ENCODE data around the gene GJD3.

The GJD3 gene

DNA sequence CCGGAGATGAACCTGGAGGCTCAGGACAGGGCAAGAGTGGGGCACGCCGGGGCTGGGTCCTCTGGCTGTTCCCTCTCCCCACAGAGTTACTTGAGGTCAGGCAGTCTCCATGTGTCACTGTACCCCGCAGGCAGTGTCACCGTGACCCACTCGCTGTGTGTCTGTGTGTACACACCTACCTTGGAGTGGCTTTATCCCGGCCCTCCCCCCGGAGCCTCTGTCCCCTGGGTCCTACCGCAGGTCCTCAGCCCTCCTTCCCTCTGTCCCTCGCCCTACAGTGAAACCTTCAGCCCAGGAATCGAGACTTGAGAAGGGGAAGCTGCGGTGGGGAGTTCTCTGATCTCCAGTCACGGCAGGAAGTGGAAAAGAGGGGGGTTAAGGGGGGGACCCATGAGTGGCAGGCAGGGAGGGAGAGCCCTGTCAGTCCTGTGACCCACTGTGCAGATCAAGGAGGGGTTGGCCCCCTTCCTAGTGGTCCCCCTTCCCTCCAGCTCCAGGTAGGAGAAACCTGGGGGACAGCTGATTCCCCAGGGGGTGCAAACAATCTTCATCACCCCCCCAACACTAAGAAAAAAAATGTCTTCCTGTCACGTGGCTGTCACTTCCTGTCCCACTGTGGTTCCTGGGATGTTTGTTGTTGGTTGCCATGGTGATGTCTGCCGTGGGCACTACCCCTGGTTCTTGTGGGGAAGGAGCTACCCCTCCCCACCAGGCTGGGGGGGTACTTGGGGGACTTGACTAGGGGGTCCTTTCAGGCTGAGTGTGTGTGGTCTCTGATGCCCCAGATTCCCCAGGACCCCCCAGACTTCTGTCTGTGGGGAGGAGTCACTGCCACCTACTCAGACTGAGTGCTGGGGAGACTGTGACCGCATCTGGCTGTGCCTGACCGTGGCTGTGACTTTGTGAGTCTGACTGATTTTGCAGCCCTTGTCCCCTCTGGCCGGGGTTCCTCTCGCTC, 41.9 kb downstream of the GJD3 start:
- no peak for DNase-seq (ENCODE audit: low spot score)

DNA sequence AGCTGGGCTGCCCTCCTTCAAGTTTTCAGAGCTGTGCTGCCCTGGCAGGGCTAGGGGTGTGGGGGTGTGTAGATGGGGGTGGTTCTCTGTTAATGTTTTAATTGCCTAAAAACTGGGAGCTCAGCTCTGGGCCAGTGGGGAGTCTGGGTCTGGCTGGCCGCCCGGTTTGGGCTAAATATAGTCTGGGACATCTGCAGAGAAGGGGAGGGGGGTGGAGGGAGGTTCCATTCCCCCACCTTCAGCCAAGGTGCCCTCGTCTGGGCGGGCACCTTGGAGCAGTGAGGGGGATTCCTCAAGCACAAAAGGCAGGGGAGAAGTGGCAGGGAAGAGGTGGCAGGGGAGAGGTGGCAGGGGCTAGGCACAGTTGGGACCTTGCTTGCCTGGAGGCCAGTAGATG, 42.6 kb downstream of the GJD3 start:
- no peak for DNase-seq (ENCODE audit: low spot score)

DNA sequence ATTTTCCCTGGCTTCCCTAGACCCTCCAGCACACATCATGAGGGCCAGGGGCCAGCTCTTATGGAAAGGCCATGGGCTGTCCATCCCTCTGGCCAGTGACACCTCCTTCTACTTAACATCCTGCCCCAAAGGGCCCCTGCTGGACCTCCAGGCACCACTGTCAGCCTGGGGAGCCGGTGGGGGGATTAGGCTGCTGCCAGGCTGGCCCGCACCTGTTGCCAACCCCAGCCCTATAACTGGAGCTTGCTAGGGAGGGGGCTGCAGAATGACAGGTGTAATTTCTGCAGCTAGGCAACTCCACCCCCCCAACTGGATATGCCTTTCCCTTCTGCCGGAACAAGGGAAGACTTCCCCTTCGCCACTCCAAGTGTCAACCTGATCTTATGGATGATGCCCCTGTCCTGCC, 43.0 kb downstream of the GJD3 start:
- no peak for DNase-seq (ENCODE audit: low spot score)

DNA sequence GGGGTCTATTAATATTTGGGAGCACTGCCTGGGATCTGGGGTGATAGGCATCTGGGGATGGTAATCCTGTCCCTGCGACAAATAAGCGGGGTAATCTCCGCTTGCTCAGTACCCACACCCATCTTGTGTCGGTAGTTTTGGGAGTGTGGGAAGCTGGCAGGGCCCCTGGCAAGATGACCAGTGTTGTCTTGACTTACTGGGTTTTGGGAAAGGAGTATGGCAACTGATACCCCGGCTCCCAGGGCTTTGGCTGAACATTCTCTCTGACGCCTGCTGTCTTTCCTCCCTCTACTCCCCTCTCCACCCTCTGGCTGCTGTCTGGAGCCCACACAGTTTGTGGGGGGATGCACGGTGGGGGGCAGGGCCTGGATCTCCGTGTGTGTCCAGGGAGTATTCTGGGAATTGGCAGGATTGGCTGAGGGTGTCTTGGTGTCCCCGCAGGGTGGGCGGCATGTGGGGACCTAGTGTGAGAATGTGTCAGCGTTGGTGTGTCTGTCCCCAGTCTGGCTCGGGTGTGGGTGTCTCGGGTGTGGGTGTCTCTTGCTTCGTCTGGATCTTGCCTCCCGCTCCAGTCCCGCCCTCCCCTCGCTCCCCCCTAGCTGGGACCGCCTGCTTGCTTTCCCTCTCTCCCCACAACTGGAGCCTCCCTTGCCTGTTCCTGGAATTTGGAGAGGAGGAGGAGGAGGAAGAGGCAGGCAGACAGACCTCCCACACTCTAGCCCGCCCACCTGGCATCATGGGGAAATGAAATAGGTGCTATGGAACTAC, 43.6 kb downstream of the GJD3 start:
- no peak for DNase-seq (ENCODE audit: low spot score)

DNA sequence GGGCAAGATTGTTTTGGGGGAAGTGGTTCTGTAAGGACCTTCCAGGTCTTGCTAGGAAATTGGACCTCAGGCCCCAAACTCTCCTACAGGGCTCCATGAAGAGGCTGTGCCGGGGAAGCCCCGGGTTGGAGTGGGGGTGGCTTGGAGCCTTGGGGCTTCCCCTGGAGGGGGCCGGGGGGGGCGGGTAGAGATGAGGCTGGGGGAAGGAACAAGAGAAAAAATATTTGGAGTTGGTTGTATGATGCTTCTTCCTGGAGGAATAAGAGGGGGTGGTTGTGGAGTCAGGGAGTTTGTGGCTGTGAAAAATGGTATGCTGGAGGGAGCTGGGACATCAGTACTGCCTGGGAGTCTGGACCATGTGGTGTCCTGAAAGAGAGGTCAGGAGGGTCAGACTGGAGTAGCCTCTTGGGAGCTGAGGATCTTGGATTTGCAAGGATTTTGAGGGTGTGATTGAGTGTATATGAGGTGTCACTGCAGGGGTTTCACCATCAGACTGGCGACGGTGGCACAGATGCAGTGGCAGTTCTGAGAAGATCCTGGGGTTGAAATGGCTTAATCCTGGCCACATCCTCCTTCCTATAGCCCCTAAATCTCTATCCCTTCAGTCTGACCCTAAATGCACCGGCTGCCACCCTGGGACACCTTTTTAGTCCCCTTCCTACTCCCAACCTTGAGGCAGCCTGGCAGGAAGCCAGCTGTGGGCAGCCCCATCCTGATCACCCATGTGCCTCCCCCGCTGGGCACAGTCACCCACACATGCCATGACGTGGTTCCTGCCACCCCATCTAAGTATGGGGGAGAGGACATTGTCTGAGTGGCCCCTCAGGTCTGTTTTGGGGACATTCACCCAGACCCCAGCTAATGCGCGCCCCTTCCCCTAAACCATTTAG, 44.6 kb downstream of the GJD3 start:
- DNase-seq (ENCODE audit: low spot score): no peak

DNA sequence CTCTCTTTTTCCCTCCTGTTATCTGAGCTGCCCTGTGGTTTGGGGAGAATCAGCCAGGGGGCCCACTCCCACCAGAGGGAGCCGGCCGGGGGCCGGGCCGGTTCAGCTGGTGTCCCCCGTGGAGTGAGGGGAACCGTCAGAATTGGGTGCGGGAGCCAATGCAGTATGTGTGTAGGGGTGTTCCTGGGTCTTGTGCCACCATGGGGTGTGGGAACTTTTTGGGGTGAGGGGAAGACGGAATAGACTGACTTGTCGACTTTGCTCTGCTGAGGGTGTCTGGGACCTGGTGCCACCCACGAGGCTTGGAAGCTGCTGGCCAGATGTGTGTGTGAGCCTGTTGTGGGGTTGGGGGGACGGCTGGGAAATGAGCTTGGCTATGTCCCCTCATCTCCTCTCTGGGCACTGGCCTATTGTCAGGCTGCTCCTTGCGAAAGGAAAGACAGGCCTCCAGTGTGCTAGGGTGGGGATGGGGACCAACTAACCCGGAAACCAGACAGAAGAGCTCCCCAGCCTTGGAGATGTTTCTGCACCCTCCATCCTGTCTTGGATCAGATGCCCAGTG, 45.6 kb downstream of the GJD3 start:
- peak; percentile 10 for DNase-seq (ENCODE audit: low spot score)

DNA sequence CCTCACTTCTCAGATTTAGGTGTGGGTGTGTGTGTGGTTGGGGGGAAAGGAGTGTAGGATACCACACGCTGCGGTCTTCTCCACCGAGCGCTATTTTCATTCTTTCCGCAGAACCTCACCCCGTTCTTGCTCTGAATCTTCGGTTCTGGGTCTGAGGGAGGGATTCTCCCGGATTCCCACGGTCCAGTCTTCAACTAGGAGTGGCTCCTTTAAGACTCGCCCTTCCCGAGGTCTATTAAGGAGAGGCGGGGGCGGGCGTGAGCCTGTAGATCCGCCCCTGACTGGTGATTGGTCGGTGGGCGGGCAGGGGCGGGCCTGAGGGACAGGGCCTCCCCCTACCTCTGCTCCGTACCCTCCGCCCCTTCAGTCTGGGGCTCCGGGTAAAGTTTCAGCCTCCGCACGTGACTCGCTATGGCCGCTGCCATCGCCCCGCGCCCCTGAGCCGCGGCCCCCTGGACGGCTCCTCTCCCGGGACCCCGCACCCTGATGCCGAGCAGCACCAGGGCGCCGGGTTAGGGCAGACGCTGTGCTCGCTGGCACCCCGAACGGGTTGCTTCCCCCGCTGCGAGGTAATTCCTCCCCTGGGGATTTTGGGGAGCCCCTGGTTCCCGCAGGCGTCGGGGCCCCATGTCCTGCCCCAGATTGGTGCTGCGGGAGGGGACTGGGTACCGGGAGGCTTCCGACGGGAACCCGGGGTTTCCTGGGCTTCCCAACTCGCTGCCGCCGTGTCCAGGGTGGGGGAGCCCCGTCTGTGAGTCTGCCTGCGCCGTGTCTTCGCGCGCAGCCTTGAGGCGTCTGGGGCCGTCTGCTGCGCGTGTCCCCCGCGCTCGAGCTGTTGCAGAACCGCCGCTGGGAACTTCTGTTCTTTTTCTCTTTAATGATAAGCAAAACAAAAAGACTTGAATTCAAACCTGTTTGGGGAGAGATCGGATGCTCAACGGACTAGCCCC, 46.4 kb downstream of the GJD3 start:
- DNase-seq (ENCODE audit: low spot score): peak; percentile 99

DNA sequence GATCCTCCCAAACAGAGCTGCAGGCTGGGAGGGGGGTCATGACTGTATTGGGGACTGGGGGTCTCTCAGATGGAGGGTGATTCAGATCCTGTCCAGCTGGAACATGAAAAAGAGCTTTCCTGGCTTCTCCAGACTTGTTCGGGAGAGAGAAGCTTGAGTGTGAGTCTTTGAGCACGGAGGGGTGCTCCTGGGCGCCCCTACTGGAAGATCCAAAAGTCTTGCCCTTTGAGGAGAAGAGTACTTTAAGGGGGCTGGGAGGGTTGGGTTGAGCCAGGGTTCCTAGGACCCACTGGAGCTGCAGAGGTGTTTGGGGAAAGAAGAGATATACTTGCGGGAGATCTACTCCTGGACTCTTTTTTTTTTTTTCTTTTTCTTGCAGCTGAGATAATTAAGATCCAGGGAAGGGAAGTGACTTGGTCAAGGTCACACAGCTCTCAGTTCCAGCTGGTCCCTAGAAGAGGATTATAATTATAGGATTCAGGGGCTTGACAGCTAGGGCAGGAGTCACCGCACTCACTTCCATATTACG, 47.1 kb downstream of the GJD3 start:
- DNase-seq (ENCODE audit: low spot score): peak; percentile 81

DNA sequence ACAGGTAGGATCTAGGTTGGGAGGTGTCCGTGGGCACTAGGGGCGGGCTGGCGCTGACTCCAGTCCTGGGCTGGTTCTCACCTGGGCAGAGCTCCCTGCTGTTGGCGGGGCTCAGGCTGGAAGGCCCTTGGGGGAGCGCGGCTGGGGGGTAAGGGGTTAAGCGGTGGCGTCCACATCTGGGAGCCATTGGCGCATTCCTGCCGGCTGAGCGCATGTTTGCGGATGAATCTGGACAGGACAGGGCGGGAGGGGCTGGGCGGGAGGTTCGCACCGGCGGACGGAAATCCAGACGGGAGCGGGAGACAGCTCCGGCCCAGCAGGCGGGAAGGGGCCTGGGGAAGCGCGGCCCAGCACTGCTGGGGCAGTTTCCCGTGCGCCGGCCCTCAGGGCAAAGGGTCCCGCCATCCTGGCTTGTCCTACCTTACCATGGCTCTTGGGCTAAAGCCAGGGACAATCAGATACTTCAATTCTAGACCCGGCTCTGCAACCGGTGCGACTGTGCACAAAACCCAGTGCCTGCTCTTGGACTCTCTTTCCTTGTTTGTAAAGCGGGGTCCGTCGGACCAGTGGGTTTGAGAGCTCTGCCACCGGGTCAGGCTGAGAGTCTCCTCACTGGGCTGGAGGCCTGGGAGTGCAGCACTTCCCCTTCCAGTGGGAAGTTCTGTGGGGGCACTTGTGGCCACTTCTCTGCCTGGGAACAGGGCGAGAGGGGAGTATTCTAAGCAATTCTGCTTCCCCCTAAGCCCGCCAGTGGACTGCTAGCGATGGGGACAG, 47.8 kb downstream of the GJD3 start:
- DNase-seq (ENCODE audit: low spot score): peak; percentile 74

DNA sequence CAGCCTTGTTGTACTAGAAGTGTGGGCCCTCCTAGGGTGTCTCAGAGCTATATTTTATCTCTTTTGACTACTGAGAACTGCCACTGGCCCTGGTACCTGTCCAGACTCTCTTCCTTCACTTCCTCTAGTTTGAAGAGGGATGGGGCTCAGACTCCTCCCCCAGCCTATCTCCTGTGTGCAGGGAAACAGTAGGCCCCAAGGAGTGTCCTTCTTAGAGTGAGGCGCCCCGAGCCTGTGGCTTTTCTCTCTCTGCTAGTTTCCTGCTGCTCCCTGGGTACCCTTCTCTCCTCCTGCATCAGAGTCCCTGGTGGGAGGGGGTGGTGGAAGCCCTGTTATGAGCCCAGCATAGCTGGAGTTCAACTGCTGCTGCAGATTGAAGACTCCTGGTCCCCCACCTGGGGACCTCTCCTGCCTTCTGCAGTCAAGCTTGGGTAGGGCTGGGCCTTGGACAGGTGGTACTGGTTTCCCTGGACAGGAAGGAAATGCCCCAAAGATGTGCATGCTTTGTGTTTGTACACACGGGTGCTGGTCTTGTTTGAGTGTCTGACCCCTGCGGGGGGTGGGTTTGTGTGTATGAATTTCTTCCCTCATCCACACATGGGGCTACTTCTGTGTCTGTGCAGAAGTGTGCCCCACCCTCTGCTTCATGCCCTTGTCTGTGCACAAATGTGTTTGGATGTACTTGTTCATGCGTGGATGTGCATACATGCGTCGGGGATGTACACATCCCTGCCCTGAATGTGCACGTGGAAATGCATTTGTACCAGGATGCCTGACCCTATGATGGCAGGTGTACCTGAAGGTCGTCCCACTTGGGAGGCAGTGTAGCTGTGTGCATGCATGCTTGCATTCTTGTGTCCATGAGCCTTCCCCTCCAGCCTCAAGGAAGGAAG, 48.6 kb downstream of the GJD3 start:
- peak; percentile 11 for DNase-seq (ENCODE audit: low spot score)

DNA sequence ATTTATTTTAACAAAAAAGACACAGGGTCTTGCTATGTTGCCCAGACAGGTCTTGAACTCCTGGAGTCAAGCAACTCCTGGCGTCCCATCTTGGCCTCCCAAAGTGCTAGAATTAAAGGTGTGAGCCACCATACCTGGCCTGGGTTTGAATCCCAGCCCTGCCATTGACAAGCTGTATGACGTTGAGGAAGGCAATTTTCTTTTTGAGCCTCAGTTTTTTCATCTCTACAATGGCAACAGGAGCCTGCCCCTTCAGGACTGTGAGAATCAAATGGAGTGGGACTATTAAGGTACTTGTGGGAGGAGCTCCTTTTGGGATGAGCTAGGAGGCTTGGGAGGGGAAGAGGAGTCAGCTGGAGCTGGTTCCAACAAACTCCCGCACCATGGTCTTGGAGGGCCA, 49.3 kb downstream of the GJD3 start:
- DNase-seq (ENCODE audit: low spot score): no peak

DNA sequence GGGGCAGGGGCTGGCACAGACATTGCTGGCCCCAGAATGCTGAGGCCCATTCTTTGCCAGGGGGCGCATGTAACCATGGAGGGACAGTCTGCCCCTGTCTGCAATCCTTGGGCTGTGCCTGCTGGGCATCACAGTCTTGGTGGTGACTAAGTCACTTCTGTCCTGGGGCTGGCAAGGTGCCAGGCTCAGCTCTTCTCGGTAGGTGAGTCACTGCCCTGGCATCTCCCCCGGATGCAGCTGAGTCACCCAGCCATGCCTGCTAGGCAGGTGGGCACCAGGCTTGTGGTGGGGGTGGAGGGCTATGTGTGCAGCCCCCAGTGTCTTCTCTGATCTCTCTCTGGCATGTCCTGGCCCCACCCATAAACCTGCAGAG, 50.0 kb downstream of the GJD3 start:
- no peak for DNase-seq (ENCODE audit: low spot score)

DNA sequence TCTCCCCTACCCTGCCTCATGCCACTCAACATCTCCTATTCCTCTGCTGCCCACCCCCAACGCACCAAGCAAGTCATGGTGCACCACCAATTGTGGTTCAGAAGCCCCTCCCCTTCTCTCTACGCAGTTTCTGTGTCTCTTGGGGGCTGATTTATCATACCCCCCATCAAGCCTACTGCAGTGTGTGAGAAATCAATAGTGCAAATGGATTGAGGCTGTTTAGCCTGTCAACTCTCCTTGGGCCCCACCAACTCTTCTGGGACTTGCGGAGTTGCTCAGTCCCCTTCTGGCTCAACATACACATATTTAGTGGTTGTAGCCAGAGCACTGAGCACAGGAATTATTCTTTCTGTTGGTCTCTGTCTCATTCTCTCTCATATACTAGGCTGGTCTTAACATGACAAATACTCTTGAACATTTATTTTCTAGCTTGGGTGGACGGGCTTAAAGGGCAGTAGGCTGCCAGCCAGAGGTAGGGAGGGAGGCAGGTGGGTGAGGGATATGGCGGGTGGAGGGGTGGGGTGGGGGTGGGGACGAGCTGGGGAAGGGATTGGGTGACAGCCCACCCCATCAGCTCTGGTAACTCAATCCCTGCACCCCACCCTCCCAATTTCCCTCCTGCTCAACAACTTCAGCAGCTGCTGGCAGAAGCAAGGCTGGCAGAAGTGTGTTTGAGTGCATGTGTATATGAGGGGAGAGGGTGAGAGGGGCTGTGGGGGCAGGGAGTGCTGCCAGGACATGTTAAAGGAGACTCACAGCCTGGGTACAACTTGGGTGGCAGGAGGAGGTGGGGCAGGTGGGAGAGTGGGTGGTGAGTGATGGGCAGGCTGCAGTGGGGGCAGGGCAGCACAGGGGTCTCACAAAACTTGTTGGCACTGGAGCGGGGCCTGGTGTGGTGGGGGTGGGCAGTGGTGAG, 50.6 kb downstream of the GJD3 start:
- DNase-seq (ENCODE audit: low spot score): no peak
